LNCAP (cell line): ENCODE measurements around the gene MRGPRX2.

Experiments used
- TF ChIP-seq, protein P1 (sequence below): fragments of 450-650 bp; IDR thresholded peaks from 2 replicates; pipeline ENCODE4 v1.5.1; 2017; ENCODE audit warnings: mild to moderate bottlenecking

Gene MRGPRX2

DNA sequence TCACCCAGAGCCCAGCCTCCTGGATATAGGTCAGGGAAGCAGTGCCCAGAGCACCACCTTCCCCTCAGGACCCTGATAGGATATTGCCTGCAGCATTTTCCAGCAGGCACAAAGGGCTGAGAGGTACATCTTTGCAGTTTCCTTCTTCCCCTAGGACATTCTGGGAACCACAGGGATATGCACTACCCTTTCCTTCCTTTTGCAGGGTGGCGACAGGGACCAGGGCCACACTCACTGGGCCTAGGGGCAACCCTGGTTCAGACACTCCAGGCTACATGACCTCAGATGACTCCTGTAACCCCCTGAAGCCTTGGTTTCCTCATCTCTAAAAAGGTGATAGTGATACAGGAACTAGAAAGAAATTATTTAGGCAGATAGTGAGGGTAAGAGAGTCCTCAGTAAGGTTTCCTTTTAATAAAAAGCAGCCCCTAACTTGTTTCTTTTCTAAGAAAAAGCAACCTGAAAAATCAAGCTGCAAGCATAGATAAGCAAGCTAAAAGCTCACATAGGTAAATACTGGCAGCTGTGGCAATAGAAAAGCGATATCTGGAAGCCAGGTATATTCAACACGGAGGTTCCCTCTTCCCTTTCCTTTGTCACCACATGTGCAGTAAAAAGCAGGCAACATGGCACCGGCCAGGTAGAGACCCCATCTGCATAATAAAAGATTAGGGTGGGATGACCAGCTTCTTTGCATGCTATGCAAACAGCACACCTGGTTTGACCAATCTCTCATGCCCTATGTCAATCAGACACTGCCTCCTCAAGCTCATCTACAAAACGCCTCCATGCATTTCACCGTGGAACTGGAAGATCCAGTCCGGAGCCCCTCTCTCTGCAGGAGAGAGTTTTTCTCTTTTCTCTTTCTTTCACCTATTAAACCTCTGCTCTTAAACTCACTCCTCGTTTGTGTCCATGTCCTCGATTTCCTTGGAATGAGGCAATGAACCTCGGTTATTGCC, 13.2 kb upstream of the MRGPRX2 start:
- TF ChIP-seq, protein P1, sequence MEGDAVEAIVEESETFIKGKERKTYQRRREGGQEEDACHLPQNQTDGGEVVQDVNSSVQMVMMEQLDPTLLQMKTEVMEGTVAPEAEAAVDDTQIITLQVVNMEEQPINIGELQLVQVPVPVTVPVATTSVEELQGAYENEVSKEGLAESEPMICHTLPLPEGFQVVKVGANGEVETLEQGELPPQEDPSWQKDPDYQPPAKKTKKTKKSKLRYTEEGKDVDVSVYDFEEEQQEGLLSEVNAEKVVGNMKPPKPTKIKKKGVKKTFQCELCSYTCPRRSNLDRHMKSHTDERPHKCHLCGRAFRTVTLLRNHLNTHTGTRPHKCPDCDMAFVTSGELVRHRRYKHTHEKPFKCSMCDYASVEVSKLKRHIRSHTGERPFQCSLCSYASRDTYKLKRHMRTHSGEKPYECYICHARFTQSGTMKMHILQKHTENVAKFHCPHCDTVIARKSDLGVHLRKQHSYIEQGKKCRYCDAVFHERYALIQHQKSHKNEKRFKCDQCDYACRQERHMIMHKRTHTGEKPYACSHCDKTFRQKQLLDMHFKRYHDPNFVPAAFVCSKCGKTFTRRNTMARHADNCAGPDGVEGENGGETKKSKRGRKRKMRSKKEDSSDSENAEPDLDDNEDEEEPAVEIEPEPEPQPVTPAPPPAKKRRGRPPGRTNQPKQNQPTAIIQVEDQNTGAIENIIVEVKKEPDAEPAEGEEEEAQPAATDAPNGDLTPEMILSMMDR, result no peak

DNA sequence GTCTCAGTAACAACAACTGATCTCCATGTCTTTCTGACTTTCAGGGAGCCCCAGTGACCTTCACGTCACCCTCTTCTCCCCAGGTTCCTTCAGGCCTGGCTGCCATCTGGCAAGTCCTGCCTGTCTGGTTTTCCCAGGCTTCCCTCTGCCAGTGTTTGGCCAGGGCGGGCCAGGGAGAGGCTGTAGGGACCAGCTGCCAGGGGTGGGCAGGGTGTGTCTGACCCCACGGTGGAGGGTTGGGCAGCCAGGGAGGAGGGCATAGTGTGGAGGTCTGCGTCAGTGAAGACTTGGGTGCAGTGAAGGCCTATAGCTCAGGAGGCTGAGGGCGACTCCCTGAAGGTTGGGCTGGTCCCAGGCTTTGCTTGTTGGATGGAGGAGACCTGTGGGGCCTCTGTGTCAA, 11.9 kb upstream of the MRGPRX2 start:
- TF ChIP-seq, protein P1, result no peak

DNA sequence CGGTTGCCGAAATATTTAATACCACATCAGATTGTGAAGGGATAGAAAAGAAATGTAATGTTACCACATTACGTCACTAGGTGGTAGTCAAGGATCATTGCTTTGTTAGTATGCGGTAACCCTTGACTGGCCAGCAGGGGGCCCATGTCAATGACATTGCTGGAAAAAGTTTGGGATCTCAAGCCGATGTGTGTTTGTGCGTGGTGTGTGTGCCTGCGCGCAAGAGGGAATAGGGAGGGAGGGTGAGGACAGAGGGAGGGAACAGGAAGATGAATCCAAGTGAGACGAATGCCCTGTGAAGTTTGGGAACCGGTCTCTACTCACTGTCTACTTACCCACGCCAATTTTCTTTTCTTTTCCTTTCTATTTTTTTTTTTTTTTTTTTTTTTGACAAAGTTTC, 10.7 kb upstream of the MRGPRX2 start:
- TF ChIP-seq, protein P1, result peak; percentile 99

DNA sequence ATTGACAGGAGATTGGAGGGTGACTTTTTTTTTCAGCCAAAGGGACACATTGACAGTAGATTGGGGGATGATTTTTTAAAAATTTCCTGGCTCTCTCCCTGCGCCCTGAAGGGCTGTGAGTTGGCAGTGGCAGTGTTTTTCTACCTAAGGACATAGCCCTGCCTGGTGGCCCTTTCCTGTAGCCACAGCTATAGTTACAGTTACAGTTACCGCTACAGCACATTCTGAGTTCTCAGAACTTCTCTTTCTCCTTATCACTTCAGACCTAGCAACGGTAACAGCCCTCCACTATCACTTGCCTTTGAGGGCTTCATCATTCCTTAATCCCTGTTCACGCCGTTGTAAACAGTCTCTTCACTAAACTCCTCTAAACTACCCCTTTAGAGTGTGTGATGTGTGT, 684 bp downstream of the MRGPRX2 start:
- TF ChIP-seq, protein P1, result no peak

DNA sequence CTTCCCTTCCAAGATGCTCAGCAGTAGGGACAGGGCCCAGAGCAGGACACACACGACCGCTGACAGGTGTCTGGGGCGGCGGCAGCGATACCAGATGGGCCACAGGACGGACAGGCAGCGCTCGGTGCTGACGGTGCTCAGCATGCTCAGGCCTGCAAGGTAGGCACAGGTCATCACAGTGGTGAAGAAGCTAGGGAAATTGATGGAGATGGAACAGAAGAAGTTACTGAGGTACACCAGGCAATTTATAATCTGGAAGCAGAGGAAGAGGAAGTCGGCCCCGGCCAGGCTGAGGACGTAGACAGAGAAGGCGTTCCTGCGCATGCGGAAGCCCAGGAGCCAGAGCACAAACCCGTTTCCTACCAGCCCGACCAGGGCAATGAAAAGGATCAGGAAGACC, 4.6 kb downstream of the MRGPRX2 start:
- TF ChIP-seq, protein P1, result no peak

DNA sequence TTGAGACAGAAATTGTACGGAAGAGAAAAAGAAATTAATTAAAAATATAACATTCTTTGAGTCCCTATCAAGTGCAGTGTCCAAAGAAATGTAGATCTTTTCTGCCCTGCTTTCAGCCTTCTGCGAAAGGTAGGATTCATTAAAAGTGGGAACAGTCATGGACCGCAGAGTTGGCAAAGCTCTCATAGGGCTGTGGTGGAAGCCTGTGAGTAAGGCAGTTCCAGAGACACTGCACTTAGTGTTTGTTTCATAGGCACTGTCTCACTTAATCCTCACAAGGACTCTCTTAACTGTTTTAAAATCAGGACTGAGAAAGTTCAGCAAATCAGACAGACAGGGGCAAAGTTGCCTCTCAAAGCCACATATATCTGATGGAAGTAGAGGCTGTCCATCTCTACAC, 5.5 kb downstream of the MRGPRX2 start:
- TF ChIP-seq, protein P1, result no peak

DNA sequence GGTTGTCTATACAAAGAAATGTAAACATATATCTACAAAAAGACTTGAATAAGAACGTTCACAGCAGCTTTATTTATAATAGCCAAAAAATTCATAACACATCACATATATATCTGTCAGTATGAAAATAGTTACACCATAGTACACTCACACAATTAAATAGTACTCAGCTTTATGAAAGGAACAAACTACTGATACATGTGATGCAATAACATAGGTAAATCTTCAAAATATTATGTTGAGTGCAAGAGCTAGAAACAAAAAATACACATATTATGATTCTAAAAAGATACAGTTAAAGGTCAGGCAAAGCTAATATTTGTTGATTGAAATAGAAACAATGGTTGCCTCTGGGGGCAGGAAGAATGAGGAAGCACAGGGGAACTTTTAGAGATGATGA, 6.6 kb downstream of the MRGPRX2 start:
- TF ChIP-seq, protein P1, result no peak
